ENCODE results near the gene MSH2. TPM values are rescaled to one million over a fixed set of nuclear protein-coding genes. Genes with fewer than 3 reads are reported as not detected.

Gene MSH2
- total and polyA plus RNA-seq, 2 of the 13 experiments (the other 11 are each of a cell fraction or from before 2014, with no cell fraction given) = 19.9 to 76.3 TPM

GRCh38 chr2:47402805-47403608, at the start of gene MSH2 (continued):
- TF ChIP-seq FIP1L1 (IDR thresholded peaks at IDR 0.05; ENCODE audit: borderline replicate concordance, insufficient read depth, low read depth, low read length) (peak; percentile 69; the same call in 1 of the 2 replicates), RXRB (CRISPR knock-in tag; IDR thresholded peaks at IDR 0.05; ENCODE audit: borderline replicate concordance) (peak; percentile 61), ELF1 (CRISPR knock-in tag; IDR thresholded peaks at IDR 0.05) (0 out of 2 replicates have a peak, but pooled peaks have one; percentile 47), MTF1 (CRISPR knock-in tag; IDR thresholded peaks at IDR 0.05) (peak; percentile 78), ZBTB25 (CRISPR knock-in tag; IDR thresholded peaks at IDR 0.05) (no peak), ZSCAN30 (CRISPR knock-in tag; IDR thresholded peaks at IDR 0.05) (no peak), MTA3 (CRISPR knock-in tag; IDR thresholded peaks at IDR 0.05) (no peak), ZNF782 (CRISPR knock-in tag; IDR thresholded peaks at IDR 0.05; ENCODE audit: borderline replicate concordance) (peak; percentile 99), SNRNP70 (IDR thresholded peaks at IDR 0.05; ENCODE audit: low read depth, low read length) (no peak), MEIS2 (CRISPR knock-in tag; IDR thresholded peaks at IDR 0.05) (peak; percentile 82), HIVEP1 (CRISPR knock-in tag; IDR thresholded peaks at IDR 0.05) (peak; percentile 91), ZNF331 (CRISPR knock-in tag; IDR thresholded peaks at IDR 0.05) (peak; percentile 64), PHB2 (IDR thresholded peaks at IDR 0.05; ENCODE audit: partially characterized antibody) (no peak), ZNF607 (CRISPR knock-in tag; IDR thresholded peaks at IDR 0.05; ENCODE audit: borderline replicate concordance) (peak; percentile 93), TBL1XR1 (IDR thresholded peaks at IDR 0.05; ENCODE audit: borderline replicate concordance, low read length, partially characterized antibody) (no peak), ZBTB44 (CRISPR knock-in tag; IDR thresholded peaks at IDR 0.05) (peak; percentile 91), HNRNPH1 (optimal IDR thresholded peaks at IDR 0.05; ENCODE audit: low read depth, low read length) (no peak), ZNF746 (CRISPR knock-in tag; IDR thresholded peaks at IDR 0.05) (peak; percentile 63), LRRFIP1 (CRISPR knock-in tag; conservative IDR thresholded peaks at IDR 0.05) (no peak; the same call in 1 of the 2 replicates), DNMT3B (CRISPR knock-in tag; conservative IDR thresholded peaks at IDR 0.05) (no peak), ZNF766 (CRISPR knock-in tag; IDR thresholded peaks at IDR 0.05; ENCODE audit: borderline replicate concordance) (peak; percentile 98), NFKB2 (CRISPR knock-in tag; IDR thresholded peaks at IDR 0.05; ENCODE audit: borderline replicate concordance) (peak; percentile 99)
- TF ChIP-seq, protein P1, sequence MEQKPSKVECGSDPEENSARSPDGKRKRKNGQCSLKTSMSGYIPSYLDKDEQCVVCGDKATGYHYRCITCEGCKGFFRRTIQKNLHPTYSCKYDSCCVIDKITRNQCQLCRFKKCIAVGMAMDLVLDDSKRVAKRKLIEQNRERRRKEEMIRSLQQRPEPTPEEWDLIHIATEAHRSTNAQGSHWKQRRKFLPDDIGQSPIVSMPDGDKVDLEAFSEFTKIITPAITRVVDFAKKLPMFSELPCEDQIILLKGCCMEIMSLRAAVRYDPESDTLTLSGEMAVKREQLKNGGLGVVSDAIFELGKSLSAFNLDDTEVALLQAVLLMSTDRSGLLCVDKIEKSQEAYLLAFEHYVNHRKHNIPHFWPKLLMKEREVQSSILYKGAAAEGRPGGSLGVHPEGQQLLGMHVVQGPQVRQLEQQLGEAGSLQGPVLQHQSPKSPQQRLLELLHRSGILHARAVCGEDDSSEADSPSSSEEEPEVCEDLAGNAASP (CRISPR knock-in tag; IDR thresholded peaks at IDR 0.05; ENCODE audit: borderline replicate concordance) = peak; percentile 52
